Measurements from ENCODE around the gene LRCH3. TPM values are rescaled to one million over a fixed set of nuclear protein-coding genes. Genes with fewer than 3 reads are reported as not detected.

LRCH3 gene
- total RNA-seq, 1 donor from 2014 or later: 27.6 TPM

DNA sequence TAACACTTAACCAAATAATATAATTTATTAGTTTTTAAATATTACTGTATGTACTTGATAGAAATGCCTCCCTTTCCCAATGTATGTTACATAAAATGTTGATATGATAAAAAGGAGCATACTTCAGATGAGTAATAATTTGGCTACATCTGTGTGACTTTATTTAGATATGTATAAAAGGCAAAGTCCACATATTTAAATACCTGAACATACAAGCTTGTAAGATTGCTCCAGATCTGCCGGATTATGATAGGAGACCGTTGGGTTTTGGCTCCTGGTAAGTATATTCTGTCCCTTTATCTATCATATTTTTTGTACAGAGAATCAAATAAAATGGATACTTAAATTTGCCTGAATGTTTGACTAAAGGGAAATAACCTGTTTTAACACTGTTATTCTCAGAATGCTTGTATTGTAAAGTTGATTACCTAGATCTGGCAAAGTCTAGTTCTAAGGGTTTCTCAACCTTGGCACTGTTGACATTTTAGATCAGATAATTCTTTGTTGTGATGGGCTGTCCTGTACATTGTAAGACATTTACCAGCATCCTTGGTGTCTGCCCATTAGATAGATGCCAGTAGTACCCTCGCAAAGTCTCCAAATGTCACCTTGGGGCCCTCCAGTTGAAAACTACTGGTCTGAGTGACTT is 38.5 kb downstream of the LRCH3 start:
- no peak for DNase-seq (ENCODE audit: low spot score)
- intact Hi-C loops (cut with DNase I): no loop called here

DNA sequence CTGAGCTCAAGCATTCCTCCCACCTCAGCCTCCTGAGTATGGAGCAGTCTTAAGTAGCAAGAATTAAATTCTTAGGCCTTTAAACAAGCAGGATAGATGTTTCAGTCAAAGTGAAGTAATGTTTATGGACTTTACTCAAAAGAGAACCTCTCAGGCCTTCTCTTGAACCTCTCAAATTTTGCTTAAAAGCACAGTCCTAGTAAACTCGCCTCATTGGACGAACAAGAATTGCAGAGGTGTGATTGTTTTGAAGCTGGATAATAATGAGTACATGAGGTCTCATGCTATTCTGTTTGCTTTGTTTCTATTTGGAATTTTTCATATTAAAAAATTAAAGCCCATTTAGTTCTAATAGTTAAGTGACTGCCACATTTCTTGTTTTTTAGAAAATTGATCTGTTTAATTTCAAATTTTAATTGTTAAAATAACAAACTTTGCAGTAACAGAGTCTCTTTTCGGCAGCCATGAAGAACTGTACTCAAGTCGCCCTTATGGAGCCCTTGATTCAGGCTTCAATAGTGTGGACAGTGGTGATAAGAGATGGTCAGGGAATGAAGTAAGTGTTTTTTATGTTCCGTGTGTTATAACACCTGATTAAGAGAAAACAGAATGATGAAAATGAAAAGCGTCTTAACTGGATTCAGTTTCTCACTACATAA is 39.4 kb downstream of the LRCH3 start:
- intact Hi-C loops (cut with DNase I): no loop called here
- no peak for DNase-seq (ENCODE audit: low spot score)

DNA sequence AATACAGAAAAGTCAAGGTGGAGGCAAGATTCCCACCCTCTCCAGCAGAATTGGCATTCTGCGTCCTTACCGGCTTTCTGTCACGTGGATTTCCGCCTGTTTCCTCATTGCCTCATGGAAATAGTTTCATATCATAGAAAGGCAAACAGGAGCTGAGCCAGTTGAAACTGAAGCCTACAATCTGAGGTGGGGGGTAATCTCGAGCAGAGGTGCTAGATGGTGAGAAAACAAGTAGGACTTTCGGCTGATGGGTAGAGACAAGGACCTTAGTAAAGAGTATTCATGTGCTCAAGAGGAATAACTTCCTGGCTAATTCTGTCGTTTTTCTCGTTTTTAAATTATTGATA is 39.9 kb downstream of the LRCH3 start:
- DNase-seq (ENCODE audit: low spot score): no peak

DNA sequence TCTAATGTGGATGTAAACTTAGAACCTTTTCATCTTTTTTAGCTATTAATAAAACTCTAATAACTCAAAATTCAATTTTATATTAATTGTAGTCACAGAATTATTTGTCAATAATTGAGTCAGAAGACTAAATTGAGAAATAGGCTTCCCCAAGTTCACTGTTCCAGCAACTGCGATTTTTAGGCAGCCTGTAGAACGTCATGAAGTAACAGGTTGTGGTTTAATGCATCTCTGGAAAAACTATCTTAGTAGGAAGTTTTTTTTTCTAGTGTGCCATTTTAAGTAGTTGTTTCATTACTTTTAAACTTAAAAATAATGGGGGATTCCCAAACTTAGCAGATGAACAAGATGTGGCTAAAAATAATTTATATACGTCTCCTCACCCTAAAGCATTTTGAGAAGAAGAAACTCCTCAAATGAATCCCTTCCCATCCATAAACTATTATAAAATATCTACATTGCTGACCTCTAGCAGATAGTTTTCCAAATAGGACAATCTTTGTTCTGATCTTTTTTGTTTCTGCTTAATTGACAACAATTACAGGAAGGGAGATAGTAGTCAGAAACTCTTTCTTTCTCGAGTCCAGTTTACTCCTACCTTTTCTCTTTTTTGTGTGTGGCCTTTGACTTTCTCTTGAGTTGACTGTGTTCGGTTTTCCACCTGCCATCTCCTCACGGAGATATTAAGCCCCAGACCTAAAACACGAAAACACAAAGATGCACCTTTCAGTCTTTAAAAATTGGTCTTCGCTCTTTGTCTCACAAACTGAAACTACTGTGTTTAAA is 43.1 kb downstream of the LRCH3 start:
- intact Hi-C loops (cut with DNase I): no loop called here
- DNase-seq (ENCODE audit: low spot score): no peak

More for the DNA sequence above, 39.9 kb downstream of the LRCH3 start:
- intact Hi-C loops (cut with DNase I): no loop called here

DNA sequence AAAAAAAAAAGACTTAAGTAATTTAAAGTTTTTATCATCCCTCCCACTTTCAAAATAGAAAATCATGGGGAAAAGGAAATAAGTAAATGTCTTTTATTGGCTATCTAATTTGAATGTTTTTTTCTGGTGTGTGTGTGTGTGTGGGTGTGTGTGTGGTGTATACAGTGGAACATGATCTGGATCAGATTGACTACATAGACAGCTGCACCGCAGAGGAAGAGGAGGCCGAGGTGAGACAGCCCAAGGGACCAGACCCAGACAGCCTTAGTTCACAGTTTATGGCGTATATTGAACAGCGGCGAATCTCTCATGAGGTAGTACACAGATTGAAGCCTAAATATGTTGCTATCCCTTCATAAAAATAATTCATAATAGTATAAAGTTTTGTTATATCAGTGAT is 44.5 kb downstream of the LRCH3 start:
- DNase-seq (ENCODE audit: low spot score): no peak
- intact Hi-C loops (cut with DNase I): no loop called here

DNA sequence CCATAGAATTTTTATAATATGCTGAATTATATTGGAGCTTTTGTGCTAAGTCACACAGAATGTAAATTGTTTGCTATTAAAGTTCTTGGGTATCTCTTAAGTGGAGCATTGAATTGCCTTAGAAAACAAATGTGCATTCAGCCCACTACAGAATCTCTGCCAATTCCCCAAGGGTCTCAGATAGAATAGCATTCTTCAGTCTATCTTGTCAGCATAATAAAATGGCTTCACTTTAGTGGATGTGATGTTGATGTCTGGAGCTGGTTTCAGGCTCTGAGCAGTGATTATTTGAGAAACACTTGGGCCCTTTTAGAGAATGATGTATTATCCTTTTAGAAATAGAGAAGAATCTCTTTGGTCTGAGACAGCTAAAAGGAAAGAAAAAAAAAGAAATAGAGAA is 45.2 kb downstream of the LRCH3 start:
- intact Hi-C loops (cut with DNase I): no loop called here
- DNase-seq (ENCODE audit: low spot score): no peak

DNA sequence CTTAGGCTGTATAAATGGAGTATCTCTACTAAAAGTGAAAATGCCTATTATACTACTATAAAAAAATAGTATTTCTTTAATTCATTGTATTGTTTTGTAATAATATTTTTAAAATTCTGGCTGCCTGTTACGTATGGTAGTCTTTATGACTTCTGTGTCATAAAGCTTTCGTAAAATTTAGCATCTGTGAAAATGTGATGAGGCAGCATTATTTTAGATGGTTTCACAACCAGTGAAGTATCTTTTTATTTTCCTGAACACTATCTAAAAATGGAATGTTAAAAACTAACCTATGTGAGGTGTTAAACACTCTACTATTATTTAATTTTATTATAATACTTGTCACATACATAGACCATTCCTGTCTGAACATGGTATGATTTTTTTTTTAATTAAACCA is 46.2 kb downstream of the LRCH3 start:
- DNase-seq (ENCODE audit: low spot score): no peak
- intact Hi-C loops (cut with DNase I): no loop called here

DNA sequence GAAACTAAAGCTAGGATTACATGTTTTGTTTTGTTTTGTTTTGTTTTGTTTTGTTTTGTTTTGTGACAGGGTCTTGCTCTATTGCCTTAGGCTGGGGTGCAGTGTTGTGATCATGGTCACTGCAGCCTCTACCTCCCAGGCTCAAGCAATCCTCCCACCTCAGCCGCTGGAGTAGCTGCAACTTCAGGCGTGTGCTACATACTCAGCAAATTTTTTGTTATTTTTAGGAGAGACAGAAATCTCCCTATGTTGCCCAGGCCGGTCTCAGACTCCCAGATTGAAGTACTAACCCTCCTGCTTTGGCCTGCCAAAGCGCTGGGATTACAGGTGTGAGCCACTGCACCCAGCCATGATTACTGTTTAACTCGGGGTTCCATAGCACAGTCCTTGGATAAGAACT is 50.7 kb downstream of the LRCH3 start:
- intact Hi-C loops (cut with DNase I): no loop called here
- no peak for DNase-seq (ENCODE audit: low spot score)

DNA sequence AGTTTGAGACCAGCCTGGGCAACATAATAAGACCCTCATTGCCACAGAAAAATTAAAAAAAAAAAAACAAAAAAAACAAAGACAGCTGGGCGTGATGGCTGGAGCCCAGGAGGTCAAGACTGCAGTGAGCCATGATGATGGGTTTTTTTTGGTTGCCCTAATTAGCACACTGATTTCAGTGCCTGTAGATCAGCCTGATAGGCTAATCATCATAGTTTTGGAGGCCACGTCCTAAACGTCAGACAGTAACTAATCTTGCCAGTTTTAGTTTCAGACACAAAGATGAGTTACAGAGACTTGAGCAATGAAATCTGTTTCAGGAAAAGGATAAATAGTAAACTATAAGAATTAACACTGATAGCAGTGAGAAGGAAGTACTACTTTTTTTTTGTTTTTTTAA is 55.4 kb downstream of the LRCH3 start:
- DNase-seq (ENCODE audit: low spot score): no peak
- intact Hi-C loops (cut with DNase I): no loop called here

DNA sequence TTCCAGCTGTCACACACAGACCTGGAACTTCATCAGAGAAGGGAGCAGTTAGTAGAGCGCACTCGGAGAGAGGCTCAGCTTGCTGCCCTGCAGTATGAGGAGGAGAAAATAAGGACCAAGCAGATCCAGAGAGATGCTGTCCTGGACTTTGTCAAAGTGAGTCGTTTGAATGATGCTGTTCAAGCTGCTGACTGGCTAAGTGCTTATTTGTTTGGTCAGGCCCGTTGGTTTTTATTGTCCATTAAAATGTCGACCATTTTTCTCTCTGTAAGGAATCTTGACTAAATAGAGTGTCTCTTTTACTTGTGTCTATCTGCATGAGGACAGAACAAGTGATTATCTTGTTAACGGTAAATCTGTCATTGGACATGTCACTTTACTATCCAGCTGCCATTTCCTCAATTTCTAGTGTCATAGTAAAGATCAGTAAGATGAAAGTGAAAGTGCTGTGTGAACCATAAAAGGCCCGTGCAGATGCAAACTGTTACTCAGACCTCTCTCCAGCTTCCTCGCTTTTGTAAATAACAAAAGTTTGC is 56.9 kb downstream of the LRCH3 start:
- no peak for DNase-seq (ENCODE audit: low spot score)
- intact Hi-C loops (cut with DNase I): no loop called here

DNA sequence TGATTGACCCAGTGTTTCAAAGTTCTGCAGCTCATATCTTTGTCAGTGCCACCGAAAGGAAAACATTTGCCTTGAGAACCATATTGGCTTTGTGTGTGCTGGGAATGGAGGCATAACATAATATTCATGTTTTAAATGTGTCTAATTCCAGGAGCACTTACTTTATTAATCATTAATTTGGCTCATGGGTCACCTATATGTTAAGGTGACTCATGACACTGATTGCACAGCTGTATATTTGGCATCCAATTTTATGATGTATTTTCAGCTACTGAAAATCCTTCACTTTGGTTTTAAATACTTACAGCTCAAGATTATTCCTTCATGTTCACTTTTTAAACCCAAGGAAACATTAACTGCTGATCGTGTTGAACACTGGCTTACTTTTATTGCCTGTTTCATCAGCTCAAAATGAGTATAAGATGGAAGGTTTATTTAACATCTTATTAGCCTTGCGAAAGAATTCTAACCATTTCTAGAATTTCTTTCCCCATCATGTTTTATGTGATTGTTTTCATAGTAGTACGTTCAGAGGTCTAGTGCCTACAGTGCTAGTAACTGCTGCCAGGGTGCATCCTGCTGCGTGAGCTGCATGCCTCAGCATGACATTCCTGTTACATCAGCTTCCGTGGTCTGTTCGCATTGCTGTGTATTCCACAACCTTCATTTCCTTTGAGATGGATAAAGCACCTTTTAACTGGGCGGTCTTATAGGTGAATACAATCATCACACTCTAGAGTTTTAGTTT is 63.7 kb downstream of the LRCH3 start:
- intact Hi-C loops (cut with DNase I): no loop called here
- DNase-seq (ENCODE audit: low spot score): no peak

DNA sequence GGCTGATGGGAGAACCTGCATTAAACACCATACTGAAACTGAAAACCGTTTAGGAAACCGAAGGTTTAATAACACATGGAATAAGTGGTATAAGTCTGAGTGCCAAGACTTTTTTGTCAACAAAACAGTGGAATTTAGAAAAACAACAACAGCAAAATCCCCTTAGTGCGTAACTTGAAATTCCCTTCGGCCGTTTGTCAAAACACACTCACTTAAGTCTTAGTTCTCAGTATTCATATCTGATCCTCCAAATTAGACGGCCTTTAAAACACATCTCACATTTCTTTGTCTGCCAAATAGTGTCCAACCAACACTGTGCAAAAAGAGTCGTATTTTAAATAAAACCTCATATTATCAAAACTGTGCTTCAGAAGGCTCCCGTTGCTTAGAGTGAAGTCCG is 64.5 kb downstream of the LRCH3 start:
- DNase-seq (ENCODE audit: low spot score): no peak
- intact Hi-C loops (cut with DNase I): no loop called here

DNA sequence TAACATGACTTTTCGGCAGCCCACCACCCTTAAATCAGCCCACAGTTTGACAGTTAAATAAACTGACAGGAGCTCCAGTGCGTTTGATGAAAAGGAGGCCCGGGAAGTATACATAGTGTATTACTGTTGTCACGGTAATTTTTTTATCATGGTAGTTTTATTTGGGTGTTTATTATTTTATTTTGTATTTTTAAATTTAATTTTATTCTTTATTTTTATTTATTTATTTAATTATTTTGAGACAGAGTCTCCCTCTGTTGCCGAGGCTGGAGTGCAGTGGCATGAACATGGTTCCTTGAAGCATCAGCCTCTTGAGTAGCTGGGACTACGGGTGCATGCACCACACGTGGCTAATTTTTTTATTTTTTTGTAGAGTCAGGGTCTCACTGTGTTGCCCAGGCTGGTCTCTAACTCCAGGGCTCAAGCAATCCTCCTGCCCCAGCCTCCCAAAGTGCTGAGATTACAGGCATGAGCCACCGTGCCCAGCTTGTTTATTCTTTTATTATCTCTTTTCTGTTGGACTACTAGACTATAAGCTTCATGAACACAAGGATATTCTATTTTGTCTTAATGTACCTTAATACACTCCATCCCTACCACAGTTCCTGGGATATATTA is 65.3 kb downstream of the LRCH3 start:
- no peak for DNase-seq (ENCODE audit: low spot score)
- intact Hi-C loops (cut with DNase I): no loop called here

DNA sequence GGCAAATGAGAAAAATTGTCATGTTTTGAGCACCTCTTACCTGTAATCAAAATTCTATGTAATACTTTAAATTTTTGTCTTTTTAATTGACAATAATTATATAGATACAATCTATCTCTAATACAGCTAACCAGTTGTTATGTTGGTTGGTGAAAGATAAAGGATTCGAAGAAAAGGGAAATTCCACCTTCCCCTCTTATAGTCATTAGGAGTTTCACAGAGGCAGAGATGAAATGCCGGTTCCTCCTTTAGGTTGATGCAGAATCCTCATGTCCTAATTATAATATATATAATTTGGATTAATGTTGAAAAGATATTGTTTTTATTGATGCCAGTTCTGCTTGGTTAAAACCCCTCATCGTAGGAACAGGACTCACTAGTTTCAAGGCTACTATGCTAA is 67.1 kb downstream of the LRCH3 start:
- DNase-seq (ENCODE audit: low spot score): no peak
- intact Hi-C loops (cut with DNase I): no loop called here

DNA sequence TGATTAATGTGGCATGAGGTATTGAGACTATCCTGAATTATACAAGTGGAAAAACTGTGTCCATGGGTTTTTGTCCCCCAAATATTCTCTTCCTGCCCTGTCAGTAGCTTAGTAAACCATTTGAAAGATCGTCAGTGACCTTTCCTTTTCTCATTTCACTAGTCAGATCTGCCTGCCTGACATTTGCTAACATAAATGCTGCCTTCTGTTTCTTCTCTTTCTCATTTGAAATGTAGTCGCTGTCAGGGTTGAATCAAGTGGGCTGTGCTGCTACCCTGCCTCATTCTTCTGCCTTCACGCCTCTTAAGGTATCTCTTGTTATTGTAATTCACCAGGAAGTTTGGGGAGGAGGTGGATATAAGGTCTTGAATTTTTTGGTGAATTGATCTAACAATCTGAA is 67.5 kb downstream of the LRCH3 start:
- DNase-seq (ENCODE audit: low spot score): no peak

DNA sequence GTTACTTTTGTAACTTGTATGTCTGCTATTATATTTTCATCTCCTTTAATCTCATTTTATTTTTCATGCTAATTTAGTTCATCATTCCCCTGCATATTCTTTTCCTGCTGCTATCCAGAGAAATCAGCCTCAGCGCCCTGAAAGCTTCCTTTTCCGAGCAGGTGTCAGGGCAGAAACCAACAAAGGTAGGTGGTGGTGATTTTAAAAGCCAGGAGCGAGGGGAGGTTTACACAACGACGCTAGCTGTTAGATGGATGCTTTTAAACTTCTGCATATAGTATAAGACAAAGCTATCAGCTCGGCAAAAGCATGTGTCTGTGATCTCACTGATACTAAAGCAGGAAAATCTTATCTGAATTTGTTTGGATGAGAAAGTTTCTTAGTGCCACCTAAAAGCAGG is 75.0 kb downstream of the LRCH3 start:
- intact Hi-C loops (cut with DNase I): no loop called here
- no peak for DNase-seq (ENCODE audit: low spot score)

More for the DNA sequence above, 67.5 kb downstream of the LRCH3 start:
- intact Hi-C loops (cut with DNase I): no loop called here

DNA sequence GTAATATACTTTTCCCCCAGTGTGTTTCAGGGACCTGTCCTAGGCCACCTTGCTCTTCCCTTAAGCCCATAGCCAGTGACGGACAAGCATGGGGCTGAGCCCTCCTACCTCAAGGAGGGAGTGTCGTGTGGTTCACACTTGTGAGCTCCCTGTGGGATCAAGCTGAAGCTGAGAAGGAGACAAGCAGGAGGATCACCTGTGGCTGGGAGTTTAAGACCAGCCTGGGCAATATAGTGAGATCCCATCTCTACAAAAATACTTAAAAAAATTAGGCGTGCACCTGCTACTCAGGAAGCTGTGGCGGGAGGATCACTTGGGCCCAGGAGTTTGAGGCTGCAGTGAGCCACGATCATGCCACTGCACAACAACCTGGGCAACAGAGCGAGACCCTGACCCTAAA is 82.3 kb downstream of the LRCH3 start:
- DNase-seq (ENCODE audit: low spot score): no peak
- intact Hi-C loops (cut with DNase I): no loop called here

DNA sequence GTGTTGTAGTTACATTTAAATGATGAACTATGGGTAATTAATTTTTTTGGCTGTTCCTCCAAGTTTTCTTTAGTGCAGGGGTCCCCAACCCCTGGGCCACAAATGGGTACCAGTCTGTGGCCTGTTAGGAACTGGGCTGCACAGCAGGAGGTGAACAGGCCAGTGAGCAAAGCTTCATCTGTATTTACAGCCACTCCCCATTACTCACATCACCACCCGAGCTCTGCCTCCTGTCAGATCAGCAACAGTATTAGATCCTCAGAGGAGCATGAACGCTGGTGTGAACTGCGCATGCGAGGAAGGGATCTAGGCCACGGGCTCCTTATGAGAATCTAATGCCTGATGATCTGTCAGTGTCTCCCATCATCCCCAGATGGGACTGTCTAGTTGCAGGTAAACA is 83.0 kb downstream of the LRCH3 start:
- no peak for DNase-seq (ENCODE audit: low spot score)
- intact Hi-C loops (cut with DNase I): no loop called here

DNA sequence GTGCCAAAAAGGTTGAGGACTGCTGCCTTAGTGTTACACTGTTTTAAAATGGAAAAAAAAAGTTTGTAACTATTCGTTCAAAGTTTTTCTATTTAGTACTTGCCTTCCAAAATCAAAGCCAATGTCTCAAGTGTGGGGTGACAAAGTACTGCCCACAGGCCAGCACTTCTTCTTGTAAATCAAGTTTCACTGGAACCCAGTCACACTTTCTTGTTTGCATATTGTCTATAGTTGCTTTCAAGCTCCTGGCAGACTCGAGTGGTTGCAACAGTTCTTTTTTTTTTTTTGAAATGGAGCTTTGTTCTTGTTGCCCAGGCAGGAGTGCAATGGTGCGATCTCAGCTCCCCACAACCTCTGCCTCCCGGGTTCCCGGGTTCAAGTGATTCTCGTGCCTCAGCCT is 83.6 kb downstream of the LRCH3 start:
- intact Hi-C loops (cut with DNase I): no loop called here
- no peak for DNase-seq (ENCODE audit: low spot score)

DNA sequence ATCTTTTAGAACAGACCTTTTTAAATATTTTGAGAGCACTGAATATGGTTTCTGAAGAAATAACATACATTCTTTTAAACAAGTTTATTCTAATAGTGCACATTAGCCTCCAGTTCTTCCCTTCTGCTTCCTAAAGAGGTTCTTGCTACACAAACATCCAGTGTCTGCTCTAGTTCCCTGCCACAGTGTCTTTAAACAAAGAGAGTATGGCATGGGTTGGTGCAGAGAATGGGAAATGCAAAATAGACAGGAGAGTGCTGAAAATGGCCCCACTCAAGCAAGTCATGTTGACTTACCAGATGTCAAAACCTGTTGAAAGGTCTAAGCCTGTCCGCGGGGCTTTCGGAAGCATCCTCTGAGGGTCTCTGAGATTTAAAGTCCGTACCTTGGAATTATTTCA is 86.8 kb downstream of the LRCH3 start:
- DNase-seq (ENCODE audit: low spot score): no peak
- intact Hi-C loops (cut with DNase I): no loop called here
